HFFc6 (cell line): ENCODE results near the gene PRDM16. TPM values are rescaled to one million over a fixed set of nuclear protein-coding genes. Genes with fewer than 3 reads are reported as not detected.

Experiments used
- DNase-seq: peaks from one replicate; pipeline ENCODE4 v3.0.0-alpha.2; 2018
- H3K27ac Mint-ChIP-seq: 2 replicates; pipeline ENCODE4 v1.8.0; 2020; ENCODE audit warnings: mild to moderate bottlenecking, mixed read lengths
- H3K27me3 Mint-ChIP-seq: 2 replicates; pipeline ENCODE4 v1.8.0; 2021; ENCODE audit warnings: mild to moderate bottlenecking, moderate library complexity, mixed read lengths; ENCODE audit not compliant: insufficient read depth
- H3K36me3 Mint-ChIP-seq: 2 replicates; pipeline ENCODE4 v1.8.0; 2021; ENCODE audit warnings: low read depth, mixed read lengths
- H3K4me1 Mint-ChIP-seq: 2 replicates; pipeline ENCODE4 v1.8.0; 2020; ENCODE audit warnings: low read depth, mixed read lengths
- H3K4me3 Mint-ChIP-seq: 2 replicates; pipeline ENCODE4 v1.8.0; 2020; ENCODE audit warnings: mild to moderate bottlenecking, moderate library complexity, mixed read lengths
- H3K9me3 Mint-ChIP-seq: 2 replicates; pipeline ENCODE4 v1.8.0; 2020; ENCODE audit warnings: mild to moderate bottlenecking, mixed read lengths
- total RNA-seq, 6 experiments: library from RNA; stranded (reverse); fragmentation: NEBNext Ultra II Directional; extraction: Animal tissue kit (Norgen Biotek cat#: 25700); gene quantifications; 2 replicates in 1 of 6; 3 replicates in 5 of 6; pipeline ENCODE4 v1.2.3, GENCODE V29; 2021
- TF ChIP-seq, protein P1 (sequence below): fragments of 200-600 bp; sonication (generic); IDR thresholded peaks from 2 replicates; pipeline ENCODE4 v1.5.0; 2021; ENCODE audit warnings: antibody characterized with exemption, mild to moderate bottlenecking

The PRDM16 gene
- total RNA-seq, 6 experiments from 2014 or later = not detected

GRCh38 chr1:3326516-3327388 lies 257.7 kb downstream of the PRDM16 start:
- H3K9me3 Mint-ChIP-seq = no peaks in the 10 kb centered on the region
- peaks cover 31% of the 10 kb centered on the region for H3K27me3 Mint-ChIP-seq
- no peak overlapping the region for H3K4me3 Mint-ChIP-seq
- TF ChIP-seq, protein P1, sequence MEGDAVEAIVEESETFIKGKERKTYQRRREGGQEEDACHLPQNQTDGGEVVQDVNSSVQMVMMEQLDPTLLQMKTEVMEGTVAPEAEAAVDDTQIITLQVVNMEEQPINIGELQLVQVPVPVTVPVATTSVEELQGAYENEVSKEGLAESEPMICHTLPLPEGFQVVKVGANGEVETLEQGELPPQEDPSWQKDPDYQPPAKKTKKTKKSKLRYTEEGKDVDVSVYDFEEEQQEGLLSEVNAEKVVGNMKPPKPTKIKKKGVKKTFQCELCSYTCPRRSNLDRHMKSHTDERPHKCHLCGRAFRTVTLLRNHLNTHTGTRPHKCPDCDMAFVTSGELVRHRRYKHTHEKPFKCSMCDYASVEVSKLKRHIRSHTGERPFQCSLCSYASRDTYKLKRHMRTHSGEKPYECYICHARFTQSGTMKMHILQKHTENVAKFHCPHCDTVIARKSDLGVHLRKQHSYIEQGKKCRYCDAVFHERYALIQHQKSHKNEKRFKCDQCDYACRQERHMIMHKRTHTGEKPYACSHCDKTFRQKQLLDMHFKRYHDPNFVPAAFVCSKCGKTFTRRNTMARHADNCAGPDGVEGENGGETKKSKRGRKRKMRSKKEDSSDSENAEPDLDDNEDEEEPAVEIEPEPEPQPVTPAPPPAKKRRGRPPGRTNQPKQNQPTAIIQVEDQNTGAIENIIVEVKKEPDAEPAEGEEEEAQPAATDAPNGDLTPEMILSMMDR = no peak
- no peaks in the 10 kb centered on the region for H3K36me3 Mint-ChIP-seq
- no peak for DNase-seq
- no peaks in the 10 kb centered on the region for H3K4me1 Mint-ChIP-seq
- H3K27ac Mint-ChIP-seq = no peak overlapping the region

DNA sequence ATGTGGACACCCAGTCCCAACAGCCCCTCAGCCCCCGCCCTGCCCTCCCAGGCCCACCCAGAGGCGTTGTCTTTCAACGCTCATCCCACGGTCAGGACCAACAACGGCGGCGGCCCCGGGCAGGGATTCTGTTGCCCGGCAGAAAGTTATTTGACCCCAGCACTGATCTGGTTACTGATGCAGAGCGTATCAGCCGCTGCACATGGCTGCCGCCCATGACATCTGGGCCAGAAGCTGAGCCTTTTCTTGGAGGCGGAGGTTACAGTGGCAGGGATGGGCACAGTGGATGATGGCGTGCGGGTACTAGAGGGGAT lies 258.3 kb downstream of the PRDM16 start:
- TF ChIP-seq, protein P1 = no peak
- Mint-ChIP-seq H3K4me1 (no peaks in the 10 kb centered on the region), H3K9me3 (no peaks in the 10 kb centered on the region), H3K4me3 (no peak overlapping the region), H3K27me3 (peaks cover 32% of the 10 kb centered on the region), H3K36me3 (no peaks in the 10 kb centered on the region), H3K27ac (no peak overlapping the region)
- DNase-seq = no peak

- Mint-ChIP-seq H3K4me1 (no peaks in the 10 kb centered on the region), H3K27ac (no peak overlapping the region), H3K9me3 (no peaks in the 10 kb centered on the region), H3K4me3 (no peak overlapping the region), H3K36me3 (no peaks in the 10 kb centered on the region), H3K27me3 (peaks cover 31% of the 10 kb centered on the region)
- TF ChIP-seq, protein P1 = no peak
- DNase-seq = no peak
Measured at GRCh38 chr1:3327936-3328590, 259.1 kb downstream of the PRDM16 start.

DNA sequence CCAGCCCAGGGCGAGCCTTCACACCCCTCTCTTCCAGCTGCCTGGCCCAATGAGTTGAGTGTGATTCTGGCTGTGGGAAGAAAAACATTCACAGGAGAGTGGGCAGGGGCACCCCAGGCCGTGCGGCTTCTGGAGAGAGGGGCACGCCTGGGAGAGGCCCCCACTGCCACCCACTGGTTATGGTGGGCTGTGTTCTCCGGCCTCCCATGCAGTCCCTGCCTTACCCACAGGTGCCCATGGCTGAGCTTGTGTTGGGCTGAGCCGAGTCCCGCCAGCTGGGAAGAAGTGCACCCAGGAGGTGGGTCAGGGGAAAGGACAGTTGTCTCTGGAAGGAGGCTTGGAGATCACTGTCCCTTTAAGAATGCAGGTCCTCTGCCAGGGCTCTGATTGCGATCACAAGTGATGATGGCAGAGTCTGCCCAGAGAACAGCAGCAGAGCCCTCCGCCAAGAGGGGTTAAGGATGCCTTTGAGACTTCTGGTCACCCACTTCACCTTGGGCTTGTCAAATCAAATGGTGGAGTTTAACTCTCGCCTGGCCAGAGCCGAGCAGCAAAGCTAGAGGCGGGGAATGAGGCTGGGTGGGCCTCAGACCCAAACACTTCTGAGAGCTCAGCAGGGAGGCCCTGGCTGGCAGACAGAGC lies 260.8 kb downstream of the PRDM16 start:
- H3K27ac Mint-ChIP-seq = no peak overlapping the region
- no peaks in the 10 kb centered on the region for H3K36me3 Mint-ChIP-seq
- TF ChIP-seq, protein P1 = no peak

DNA sequence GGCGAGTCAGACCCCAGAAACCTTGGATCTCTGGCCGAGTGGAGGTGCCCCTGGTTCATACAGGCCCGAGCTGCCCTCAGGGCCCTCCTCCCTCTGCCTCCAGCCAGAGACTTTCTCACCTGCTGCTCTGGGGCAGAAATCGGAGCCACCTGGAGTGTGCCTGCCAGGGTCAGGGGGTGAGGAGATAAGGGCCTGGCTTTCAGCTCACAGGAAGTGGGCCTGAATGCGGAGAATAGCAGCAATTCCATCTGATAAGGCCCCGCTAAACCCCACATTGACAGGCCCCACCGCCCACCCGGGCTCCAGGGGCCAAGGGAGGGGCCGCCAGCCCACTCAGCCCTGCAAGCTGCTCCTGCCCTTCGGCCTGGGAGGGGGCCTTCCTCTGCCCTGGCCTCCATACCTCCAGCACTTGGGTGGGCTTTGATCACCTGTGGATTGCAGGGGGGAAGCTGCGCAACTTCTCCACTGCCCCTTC lies 261.8 kb downstream of the PRDM16 start:
- TF ChIP-seq, protein P1 = no peak

More for the DNA sequence above, 260.8 kb downstream of the PRDM16 start:
- DNase-seq = no peak
- peaks cover 23% of the 10 kb centered on the region for H3K27me3 Mint-ChIP-seq
- no peaks in the 10 kb centered on the region for H3K9me3 Mint-ChIP-seq
- H3K4me3 Mint-ChIP-seq = no peak overlapping the region
- H3K4me1 Mint-ChIP-seq = no peaks in the 10 kb centered on the region

More for the DNA sequence above, 261.8 kb downstream of the PRDM16 start:
- peaks cover 17% of the 10 kb centered on the region for H3K27me3 Mint-ChIP-seq
- H3K4me1 Mint-ChIP-seq = no peaks in the 10 kb centered on the region
- H3K4me3 Mint-ChIP-seq = no peak overlapping the region
- H3K27ac Mint-ChIP-seq = no peak overlapping the region
- no peak for DNase-seq
- no peaks in the 10 kb centered on the region for H3K9me3 Mint-ChIP-seq
- no peaks in the 10 kb centered on the region for H3K36me3 Mint-ChIP-seq
